ENCODE data around the gene ZBED5.

Gene ZBED5

GRCh38 chr11:10894666-10895065 is 36.8 kb upstream of the ZBED5 start:
- 82% methylated on average over 1 of the region's 1 CpG for WGBS
- H2BK15ac ChIP-seq (ENCODE audit: low read depth, poor library complexity, severe bottlenecking): no peak overlapping the region

GRCh38 chr11:10893714-10894151 is 35.9 kb upstream of the ZBED5 start:
- Histone ChIP-seq H2BK120ac (ENCODE audit: low read depth, low read length) (no peak overlapping the region), H3K14ac (ENCODE audit: low read length in 2 of 2) (no peak overlapping the region), H3K79me1 (replicated peaks; ENCODE audit: low read length, poor library complexity, severe bottlenecking) (no peaks in the 10 kb centered on the region), H3K4me2 (ENCODE audit: low read length, poor library complexity, severe bottlenecking) (no peak overlapping the region), H3K9me3 (ENCODE audit: control insufficient read depth, low read length) (no peaks in the 10 kb centered on the region), H3K4ac (ENCODE audit: low read depth in 1 of 2, low read length in 2 of 2) (no peak overlapping the region), H4K8ac (ENCODE audit: low read length) (no peak overlapping the region), H3K27me3 (ENCODE audit: control insufficient read depth in 1 of 2, insufficient read depth in 1 of 2, low read length in 2 of 2) (no peaks in the 10 kb centered on the region), H2BK5ac (ENCODE audit: low read depth, low read length, poor library complexity, severe bottlenecking) (no peak overlapping the region), H3K9ac (ENCODE audit: low read length) (peak overlapping the region; percentile 16), H3K4me3 (ENCODE audit: insufficient read depth in 1 of 2, low read depth in 1 of 2, low read length in 2 of 2) (no peak overlapping the region), H3K36me3 (ENCODE audit: control insufficient read depth in 1 of 2, insufficient read depth in 2 of 2, low read depth in 1 of 2, low read length in 2 of 2) (no peaks in the 10 kb centered on the region), H3K18ac (ENCODE audit: low read depth in 1 of 2, low read length in 2 of 2) (no peak overlapping the region), H2AK5ac (ENCODE audit: low read length, severe bottlenecking) (no peak overlapping the region), H2BK12ac (ENCODE audit: low read length in 2 of 2) (no peak overlapping the region), H4K91ac (ENCODE audit: low read length) (no peak overlapping the region), H2BK15ac (ENCODE audit: low read depth, poor library complexity, severe bottlenecking) (no peak overlapping the region), H3K27ac (ENCODE audit: low read length, poor library complexity, severe bottlenecking) (peak overlapping the region; percentile 19), H2AFZ (ENCODE audit: low read depth, low read length) (no peak overlapping the region), H3K23ac (ENCODE audit: low read length in 2 of 2) (no peak overlapping the region), H3K4me1 (ENCODE audit: control insufficient read depth, insufficient read depth, low read depth, low read length) (peaks cover 6% of the 10 kb centered on the region)
- peak; percentile 75 for DNase-seq

More at GRCh38 chr11:10894666-10895065, 36.8 kb upstream of the ZBED5 start:
- no peak overlapping the region for H3K9ac ChIP-seq (ENCODE audit: low read length)
- peak overlapping the region; percentile 20 for H2AK5ac ChIP-seq (ENCODE audit: low read length, severe bottlenecking)
- H3K4me1 ChIP-seq (ENCODE audit: control insufficient read depth, insufficient read depth, low read depth, low read length): peaks cover 16% of the 10 kb centered on the region
- H3K36me3 ChIP-seq (ENCODE audit: control insufficient read depth in 1 of 2, insufficient read depth in 2 of 2, low read depth in 1 of 2, low read length in 2 of 2): no peaks in the 10 kb centered on the region
- no peaks in the 10 kb centered on the region for H3K27me3 ChIP-seq (ENCODE audit: control insufficient read depth in 1 of 2, insufficient read depth in 1 of 2, low read length in 2 of 2)
- H3K4me2 ChIP-seq (ENCODE audit: low read length, poor library complexity, severe bottlenecking): no peak overlapping the region
- H4K91ac ChIP-seq (ENCODE audit: low read length): no peak overlapping the region
- DNase-seq: no peak
- no peak overlapping the region for H3K27ac ChIP-seq (ENCODE audit: low read length, poor library complexity, severe bottlenecking)
- H2BK5ac ChIP-seq (ENCODE audit: low read depth, low read length, poor library complexity, severe bottlenecking): no peak overlapping the region
- H3K79me1 ChIP-seq (replicated peaks; ENCODE audit: low read length, poor library complexity, severe bottlenecking): no peaks in the 10 kb centered on the region
- no peak overlapping the region for H3K14ac ChIP-seq (ENCODE audit: low read length in 2 of 2)
- H3K4ac ChIP-seq (ENCODE audit: low read depth in 1 of 2, low read length in 2 of 2): no peak overlapping the region
- no peak overlapping the region for H3K4me3 ChIP-seq (ENCODE audit: insufficient read depth in 1 of 2, low read depth in 1 of 2, low read length in 2 of 2)
- H3K18ac ChIP-seq (ENCODE audit: low read depth in 1 of 2, low read length in 2 of 2): no peak overlapping the region
- H3K9me3 ChIP-seq (ENCODE audit: control insufficient read depth, low read length): no peaks in the 10 kb centered on the region
- H2BK120ac ChIP-seq (ENCODE audit: low read depth, low read length): no peak overlapping the region
- H3K23ac ChIP-seq (ENCODE audit: low read length in 2 of 2): no peak overlapping the region
- H2AFZ ChIP-seq (ENCODE audit: low read depth, low read length): no peak overlapping the region
- H4K8ac ChIP-seq (ENCODE audit: low read length): no peak overlapping the region
- H2BK12ac ChIP-seq (ENCODE audit: low read length in 2 of 2): no peak overlapping the region

- Histone ChIP-seq H3K9me3 (ENCODE audit: control insufficient read depth, low read length) (no peaks in the 10 kb centered on the region), H3K27ac (ENCODE audit: low read length, poor library complexity, severe bottlenecking) (no peak overlapping the region), H2BK12ac (ENCODE audit: low read length in 2 of 2) (no peak overlapping the region)
Measured at GRCh38 chr11:10892250-10892649, 34.4 kb upstream of the ZBED5 start.

DNA sequence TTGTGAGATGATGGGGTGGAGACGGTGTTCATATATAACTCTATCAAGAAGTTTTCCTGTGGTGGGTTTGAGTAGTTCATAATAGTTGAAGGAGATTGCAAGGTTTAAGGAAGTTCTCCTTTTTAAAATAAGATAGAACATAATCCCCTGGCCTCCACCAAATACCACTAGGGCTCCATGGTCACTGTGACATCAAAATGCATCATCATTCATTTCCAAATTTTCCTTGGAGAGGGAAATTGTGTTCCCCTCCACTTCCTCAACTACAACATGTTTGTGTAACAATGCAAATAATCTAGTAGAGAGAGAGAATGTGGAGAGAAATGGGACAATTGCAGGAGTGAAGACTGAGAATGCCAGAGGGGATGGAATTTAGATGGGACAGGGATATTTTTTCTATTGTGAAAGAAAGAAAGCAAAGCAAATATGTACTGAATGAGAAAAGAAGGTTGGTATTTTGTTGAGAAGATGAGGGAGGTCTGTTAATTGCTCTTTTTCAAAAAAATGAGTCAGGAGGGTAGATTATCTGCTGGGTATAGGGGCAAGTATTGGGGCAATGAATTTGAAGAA is 33.4 kb upstream of the ZBED5 start:
- H3K4me1 ChIP-seq (ENCODE audit: control insufficient read depth, insufficient read depth, low read depth, low read length): no peaks in the 10 kb centered on the region
- WGBS: 100% methylated on average over 1 of the region's 1 CpG
- no peak overlapping the region for H2BK15ac ChIP-seq (ENCODE audit: low read depth, poor library complexity, severe bottlenecking)
- H3K27ac ChIP-seq (ENCODE audit: low read length, poor library complexity, severe bottlenecking): no peak overlapping the region
- H3K4ac ChIP-seq (ENCODE audit: low read depth in 1 of 2, low read length in 2 of 2): no peak overlapping the region
- H3K14ac ChIP-seq (ENCODE audit: low read length in 2 of 2): no peak overlapping the region
- no peak overlapping the region for H4K8ac ChIP-seq (ENCODE audit: low read length)
- H3K4me2 ChIP-seq (ENCODE audit: low read length, poor library complexity, severe bottlenecking): no peak overlapping the region
- no peak overlapping the region for H3K23ac ChIP-seq (ENCODE audit: low read length in 2 of 2)
- no peak overlapping the region for H4K91ac ChIP-seq (ENCODE audit: low read length)
- no peak overlapping the region for H3K9ac ChIP-seq (ENCODE audit: low read length)
- H3K27me3 ChIP-seq (ENCODE audit: control insufficient read depth in 1 of 2, insufficient read depth in 1 of 2, low read length in 2 of 2): no peaks in the 10 kb centered on the region
- no peaks in the 10 kb centered on the region for H3K79me1 ChIP-seq (replicated peaks; ENCODE audit: low read length, poor library complexity, severe bottlenecking)
- H2AK5ac ChIP-seq (ENCODE audit: low read length, severe bottlenecking): no peak overlapping the region
- H2BK12ac ChIP-seq (ENCODE audit: low read length in 2 of 2): no peak overlapping the region
- no peaks in the 10 kb centered on the region for H3K9me3 ChIP-seq (ENCODE audit: control insufficient read depth, low read length)
- H2AFZ ChIP-seq (ENCODE audit: low read depth, low read length): no peak overlapping the region
- no peak overlapping the region for H3K18ac ChIP-seq (ENCODE audit: low read depth in 1 of 2, low read length in 2 of 2)
- no peak for DNase-seq
- no peak overlapping the region for H2BK120ac ChIP-seq (ENCODE audit: low read depth, low read length)
- no peak overlapping the region for H3K4me3 ChIP-seq (ENCODE audit: insufficient read depth in 1 of 2, low read depth in 1 of 2, low read length in 2 of 2)
- H2BK5ac ChIP-seq (ENCODE audit: low read depth, low read length, poor library complexity, severe bottlenecking): no peak overlapping the region
- no peaks in the 10 kb centered on the region for H3K36me3 ChIP-seq (ENCODE audit: control insufficient read depth in 1 of 2, insufficient read depth in 2 of 2, low read depth in 1 of 2, low read length in 2 of 2)

More at GRCh38 chr11:10892250-10892649, 34.4 kb upstream of the ZBED5 start:
- no peak overlapping the region for H2AFZ ChIP-seq (ENCODE audit: low read depth, low read length)
- no peaks in the 10 kb centered on the region for H3K4me1 ChIP-seq (ENCODE audit: control insufficient read depth, insufficient read depth, low read depth, low read length)
- H3K4ac ChIP-seq (ENCODE audit: low read depth in 1 of 2, low read length in 2 of 2): no peak overlapping the region
- H3K27me3 ChIP-seq (ENCODE audit: control insufficient read depth in 1 of 2, insufficient read depth in 1 of 2, low read length in 2 of 2): no peaks in the 10 kb centered on the region
- no peak overlapping the region for H3K18ac ChIP-seq (ENCODE audit: low read depth in 1 of 2, low read length in 2 of 2)
- H3K79me1 ChIP-seq (replicated peaks; ENCODE audit: low read length, poor library complexity, severe bottlenecking): no peaks in the 10 kb centered on the region
- H2BK120ac ChIP-seq (ENCODE audit: low read depth, low read length): no peak overlapping the region
- no peak overlapping the region for H2BK5ac ChIP-seq (ENCODE audit: low read depth, low read length, poor library complexity, severe bottlenecking)
- no peak overlapping the region for H2BK15ac ChIP-seq (ENCODE audit: low read depth, poor library complexity, severe bottlenecking)
- H3K23ac ChIP-seq (ENCODE audit: low read length in 2 of 2): no peak overlapping the region
- 69% methylated on average over 1 of the region's 2 CpGs for WGBS
- H3K36me3 ChIP-seq (ENCODE audit: control insufficient read depth in 1 of 2, insufficient read depth in 2 of 2, low read depth in 1 of 2, low read length in 2 of 2): no peaks in the 10 kb centered on the region
- DNase-seq: no peak
- no peak overlapping the region for H4K8ac ChIP-seq (ENCODE audit: low read length)
- H3K14ac ChIP-seq (ENCODE audit: low read length in 2 of 2): no peak overlapping the region
- H3K4me3 ChIP-seq (ENCODE audit: insufficient read depth in 1 of 2, low read depth in 1 of 2, low read length in 2 of 2): no peak overlapping the region
- no peak overlapping the region for H2AK5ac ChIP-seq (ENCODE audit: low read length, severe bottlenecking)
- no peak overlapping the region for H3K4me2 ChIP-seq (ENCODE audit: low read length, poor library complexity, severe bottlenecking)
- no peak overlapping the region for H4K91ac ChIP-seq (ENCODE audit: low read length)
- no peak overlapping the region for H3K9ac ChIP-seq (ENCODE audit: low read length)
